ENCODE measurements around the gene VAV1. TPM values are rescaled to one million over a fixed set of nuclear protein-coding genes. Genes with fewer than 3 reads are reported as not detected.

The VAV1 gene
- total and polyA plus RNA-seq, 2 donors (not counting 1 experiment from before 2014, with no cell fraction given) = 62.7 to 98.8 TPM

DNA sequence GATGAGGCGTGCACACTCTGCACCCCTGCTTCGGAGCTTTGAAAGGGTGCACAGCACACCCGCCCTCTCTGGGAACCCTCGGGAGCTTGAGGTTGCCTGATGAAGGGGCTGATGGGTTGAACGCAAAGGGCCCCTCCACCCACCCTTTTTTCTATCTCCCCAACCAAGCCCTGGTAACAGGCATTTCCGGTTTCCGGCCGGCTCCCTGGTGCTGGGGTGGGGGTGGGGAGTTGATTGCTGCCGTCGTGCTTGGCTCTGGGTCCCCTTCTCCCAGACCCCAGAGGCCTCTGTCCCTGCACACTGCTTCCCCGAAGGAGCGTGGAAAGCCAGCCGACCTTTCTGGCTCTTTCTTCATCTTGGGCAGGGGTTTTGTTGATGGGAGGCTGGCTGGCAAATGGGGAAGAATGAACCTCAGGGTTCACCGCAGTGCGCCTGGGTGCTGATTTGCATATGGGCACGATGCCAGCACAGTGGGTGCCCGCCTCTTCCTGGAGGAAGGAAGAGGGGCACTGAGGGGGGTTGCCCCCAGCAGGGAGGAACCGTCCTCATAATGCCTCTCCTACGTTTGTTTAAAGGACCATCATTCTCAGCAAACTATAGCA is 29.1 kb downstream of the VAV1 start:
- TF ChIP-seq, protein P1, sequence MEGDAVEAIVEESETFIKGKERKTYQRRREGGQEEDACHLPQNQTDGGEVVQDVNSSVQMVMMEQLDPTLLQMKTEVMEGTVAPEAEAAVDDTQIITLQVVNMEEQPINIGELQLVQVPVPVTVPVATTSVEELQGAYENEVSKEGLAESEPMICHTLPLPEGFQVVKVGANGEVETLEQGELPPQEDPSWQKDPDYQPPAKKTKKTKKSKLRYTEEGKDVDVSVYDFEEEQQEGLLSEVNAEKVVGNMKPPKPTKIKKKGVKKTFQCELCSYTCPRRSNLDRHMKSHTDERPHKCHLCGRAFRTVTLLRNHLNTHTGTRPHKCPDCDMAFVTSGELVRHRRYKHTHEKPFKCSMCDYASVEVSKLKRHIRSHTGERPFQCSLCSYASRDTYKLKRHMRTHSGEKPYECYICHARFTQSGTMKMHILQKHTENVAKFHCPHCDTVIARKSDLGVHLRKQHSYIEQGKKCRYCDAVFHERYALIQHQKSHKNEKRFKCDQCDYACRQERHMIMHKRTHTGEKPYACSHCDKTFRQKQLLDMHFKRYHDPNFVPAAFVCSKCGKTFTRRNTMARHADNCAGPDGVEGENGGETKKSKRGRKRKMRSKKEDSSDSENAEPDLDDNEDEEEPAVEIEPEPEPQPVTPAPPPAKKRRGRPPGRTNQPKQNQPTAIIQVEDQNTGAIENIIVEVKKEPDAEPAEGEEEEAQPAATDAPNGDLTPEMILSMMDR (IDR thresholded peaks at IDR 0.05) = no peak
- TF ChIP-seq EZH2 (IDR thresholded peaks at IDR 0.05; ENCODE audit: borderline replicate concordance, insufficient read depth, low read depth, low read length, poor library complexity, severe bottlenecking) = no peak

More for the DNA sequence above, 29.1 kb downstream of the VAV1 start:
- intact Hi-C loops (cut with micrococcal nuclease) = loop anchor here (1.0 to 5.0 kb wide), 6 partner anchors 29 to 169 kb away; partner anchors contain the start of genes GPR108, SH2D3A and VAV1
- Histone ChIP-seq H3K27me3 (replicated peaks in 1 of 4; ENCODE audit: control extremely low read depth in 1 of 4, control insufficient read depth in 3 of 4, insufficient read depth in 4 of 4, low read length in 3 of 4) (no peaks in the 10 kb centered on the region), H3K4me1 (ENCODE audit: control insufficient read depth in 2 of 2, insufficient read depth in 2 of 2, low read length in 2 of 2) (peaks cover 44 to 83% of the 10 kb centered on the region in 2 donors), H3K9me3 (ENCODE audit: control extremely low read depth in 1 of 3, control insufficient read depth in 2 of 3, insufficient read depth in 1 of 3, low read length in 2 of 3) (no peaks in the 10 kb centered on the region), H2AFZ (ENCODE audit: insufficient read depth, low read depth, low read length, poor library complexity, severe bottlenecking) (peak overlapping the region; percentile 66), H3K9ac (ENCODE audit: low read length) (peak overlapping the region; percentile 63), H3K36me3 (replicated peaks in 1 of 2; ENCODE audit: control extremely low read depth in 1 of 2, control insufficient read depth in 1 of 2, extremely low read depth in 1 of 2, insufficient read depth in 2 of 2, low read length in 1 of 2) (peaks cover 1 to 8% of the 10 kb centered on the region in 2 experiments), H4K20me1 (ENCODE audit: control insufficient read depth, insufficient read depth, low read length, poor library complexity, severe bottlenecking) (peaks cover 47% of the 10 kb centered on the region), H3K4me3 (ENCODE audit: control extremely low read depth in 1 of 5, extremely low read depth in 1 of 5, insufficient read depth in 1 of 5, low read depth in 2 of 5, low read length in 4 of 5) (peak overlapping the region; percentile 32 to 68 (median 61)), H3K4me2 (replicated peaks; ENCODE audit: low read depth, low read length, poor library complexity, severe bottlenecking) (peak overlapping the region; percentile 88), H3K79me2 (ENCODE audit: control insufficient read depth, insufficient read depth, low read length) (peaks cover 85% of the 10 kb centered on the region), H3K27ac (ENCODE audit: low read length in 2 of 2) (peak overlapping the region; percentile 75 to 83)
- CTCF ChIA-PET = interaction anchor here (0.6 to 5.2 kb wide), 12 partner anchors 10 to 285 kb away, joined by 3 to 57 read pairs (median 6); partner anchors contain the start of genes GPR108 and VAV1
- peak; percentile 95 for DNase-seq
- 0% methylated on average over 11 of the region's 19 CpGs for WGBS (ENCODE audit: insufficient coverage)
- POLR2A ChIA-PET = interaction anchor here (0.6 to 5.3 kb wide), 10 partner anchors 11 to 280 kb away, joined by 3 to 73 read pairs (median 4); partner anchors contain the start of genes SH2D3A and VAV1
- Mint-ChIP-seq H3K27me3 (no peaks in the 10 kb centered on the region), H3K4me3 (peak overlapping the region; percentile 95), H3K9me3 (ENCODE audit: insufficient read depth) (no peaks in the 10 kb centered on the region), H3K4me1 (peaks cover 68% of the 10 kb centered on the region), H3K27ac (peak overlapping the region; percentile 98)
- ATAC-seq (ENCODE audit: low read depth) = peak; percentile 74
